ENCODE results near the gene SPEF1. TPM values are rescaled to one million over a fixed set of nuclear protein-coding genes. Genes with fewer than 3 reads are reported as not detected.
"Not testable (repeated sequence)": the region's sequence is repeated elsewhere in the genome, so short reads cannot be mapped to it uniquely, and the experiment has no call there.

Gene SPEF1
- not detected for total RNA-seq (2013)
- polyA plus RNA-seq (under 1 TPM in 1 of 3 donors, not detected in 2; 0.09 TPM), polyA minus RNA-seq (not detected in 2 replicates), total RNA-seq (0.06 to 0.69 (median 0.15) reads per million in 11 experiments)

DNA sequence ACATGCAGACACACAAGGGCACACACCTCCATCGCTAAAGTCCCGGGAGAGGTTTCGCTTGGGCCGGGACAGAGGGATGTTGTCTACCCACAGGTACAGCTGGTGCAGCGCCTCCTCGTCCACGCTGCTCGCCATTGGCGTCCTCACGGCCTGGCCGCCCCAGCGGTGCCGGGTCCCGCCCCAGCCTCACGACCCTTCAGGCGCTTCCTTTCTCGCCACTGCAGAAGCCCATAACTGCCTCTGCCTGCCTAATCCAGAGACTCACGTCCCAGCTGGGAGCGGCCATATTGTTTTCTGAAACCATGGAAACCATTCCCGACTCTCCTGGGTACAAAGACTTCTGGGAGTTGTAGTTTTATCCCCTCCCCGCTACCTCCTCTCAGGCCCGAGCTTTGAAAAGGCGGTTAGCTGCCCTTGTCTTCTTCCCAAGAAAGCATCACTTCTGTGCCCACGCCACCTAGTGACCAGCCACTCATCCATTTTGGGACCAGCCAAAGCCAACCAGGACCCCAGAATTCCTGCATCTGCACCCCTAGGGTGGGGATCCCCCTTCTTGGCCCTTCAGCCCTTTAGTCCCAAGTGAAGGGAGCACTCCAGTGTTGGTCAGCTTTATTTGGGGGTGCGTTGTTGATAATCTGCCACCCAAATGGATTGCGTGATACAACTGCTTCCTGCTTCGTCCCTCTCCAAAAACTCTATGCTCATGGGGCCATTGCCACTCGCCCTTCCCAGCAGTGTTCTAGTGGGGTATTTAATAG is at the start of gene SPEF1:
Gene SPEF1, minus strand, starts transcription at position 296 of the 758 bp plus-strand sequence. Its CDS starts 161 bp downstream, at position 135.
- peaks cover 9 to 17% of the 10 kb centered on the region in 2 donors for H3K36me3 Mint-ChIP-seq
- peaks cover 27 to 37% (median 28%) of the 10 kb centered on the region in 3 donors for H3K27me3 Mint-ChIP-seq (ENCODE audit: low read depth in 3 of 3)
- Histone ChIP-seq H3K27me3 (ENCODE audit: control insufficient read depth in 2 of 2, insufficient read depth in 2 of 2, low read length in 2 of 2) (peaks cover 17 to 23% of the 10 kb centered on the region in 2 donors), H3K4me3 (replicated peaks in 1 of 3; ENCODE audit: low read depth in 2 of 3, low read length in 3 of 3) (peak within 1 kb of the TSS in 2 of 3 experiments; percentile 9 to 67), H3K79me2 (ENCODE audit: insufficient read depth, low read length) (peaks cover 29% of the 10 kb centered on the region), H3K27ac (ENCODE audit: low read depth in 1 of 2, low read length in 2 of 2) (peak within 1 kb of the TSS in 1 of 2 donors; percentile 7), H4K20me1 (ENCODE audit: insufficient read depth, low read length) (peaks cover 55% of the 10 kb centered on the region), H3K4me2 (replicated peaks; ENCODE audit: extremely low read depth, low read length, poor library complexity, severe bottlenecking) (peak within 1 kb of the TSS; percentile 86), H3K9ac (ENCODE audit: insufficient read depth, low read length, poor library complexity, severe bottlenecking) (no peak within 1 kb of the TSS), H3K9me3 (replicated peaks in 1 of 2; ENCODE audit: control insufficient read depth in 1 of 2, insufficient read depth in 1 of 2, low read length in 2 of 2) (peaks cover 3 to 10% of the 10 kb centered on the region in 2 donors), H3K4me1 (ENCODE audit: control insufficient read depth in 1 of 2, insufficient read depth in 2 of 2, low read length in 2 of 2) (peaks cover 46 to 62% of the 10 kb centered on the region in 2 donors), H3K36me3 (replicated peaks in 1 of 2; ENCODE audit: control insufficient read depth in 1 of 2, insufficient read depth in 2 of 2, low read length in 2 of 2) (peaks cover 4 to 7% of the 10 kb centered on the region in 2 donors), H2AFZ (ENCODE audit: insufficient read depth, low read depth, low read length, poor library complexity, severe bottlenecking) (no peak within 1 kb of the TSS)
- DNase-seq = peak; percentile 79 to 87 (median 85)
- H3K9me3 Mint-ChIP-seq = peaks cover 0 to 9% (median 3%) of the 10 kb centered on the region in 7 donors
- peak within 1 kb of the TSS; percentile 54 to 67 for H3K4me3 Mint-ChIP-seq
- intact Hi-C loops (cut with micrococcal nuclease) = loop anchor here in 1 of 2 donors (10.0 kb wide), 1 partner anchor 63 kb away; the partner anchor contains the start of gene MAVS
- 4% methylated on average over 23 of the region's 28 CpGs for WGBS (ENCODE audit: insufficient coverage)
- peak within 1 kb of the TSS in 6 of 7 donors; percentile 17 to 87 (median 73) for H3K27ac Mint-ChIP-seq
- H3K4me1 Mint-ChIP-seq = peaks cover 61% of the 10 kb centered on the region
- no peak for TF ChIP-seq CTCF (IDR thresholded peaks at IDR 0.05)

DNA sequence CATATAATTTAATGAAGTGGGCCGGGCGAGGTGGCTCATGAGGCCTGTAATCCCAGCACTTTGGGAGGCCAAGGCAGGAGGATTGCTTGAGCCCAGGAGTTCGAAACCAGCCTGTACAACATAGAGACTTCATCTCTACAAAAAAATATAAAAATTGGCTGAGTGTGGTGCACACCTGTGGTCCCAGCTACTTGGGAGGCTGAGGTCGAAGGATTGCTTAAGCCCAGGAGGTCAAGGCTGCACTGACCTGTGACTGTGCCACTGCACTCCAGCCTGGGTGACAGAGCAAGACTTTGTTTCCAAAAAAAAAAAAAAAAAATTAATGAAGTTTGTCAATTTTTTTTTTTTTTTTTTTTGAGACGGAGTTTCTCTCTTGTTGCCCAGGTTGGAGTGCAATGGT is 48.6 kb upstream of the SPEF1 start:
- not testable (repeated sequence) for H3K4me1 Mint-ChIP-seq; DNase-seq; H3K9me3 ChIP-seq (replicated peaks in 1 of 2; ENCODE audit: control insufficient read depth in 1 of 2, insufficient read depth in 1 of 2, low read length in 2 of 2); H3K9ac ChIP-seq (ENCODE audit: insufficient read depth, low read length, poor library complexity, severe bottlenecking); H3K79me2 ChIP-seq (ENCODE audit: insufficient read depth, low read length); H3K4me1 ChIP-seq (ENCODE audit: control insufficient read depth in 1 of 2, insufficient read depth in 2 of 2, low read length in 2 of 2); H3K27me3 Mint-ChIP-seq (ENCODE audit: low read depth in 3 of 3); H3K4me3 Mint-ChIP-seq; H3K27ac Mint-ChIP-seq; H3K27me3 ChIP-seq (ENCODE audit: control insufficient read depth in 2 of 2, insufficient read depth in 2 of 2, low read length in 2 of 2); H3K4me3 ChIP-seq (replicated peaks in 1 of 3; ENCODE audit: low read depth in 2 of 3, low read length in 3 of 3); H3K27ac ChIP-seq (ENCODE audit: low read depth in 1 of 2, low read length in 2 of 2); H3K4me2 ChIP-seq (replicated peaks; ENCODE audit: extremely low read depth, low read length, poor library complexity, severe bottlenecking); H4K20me1 ChIP-seq (ENCODE audit: insufficient read depth, low read length); H3K9me3 Mint-ChIP-seq; H2AFZ ChIP-seq (ENCODE audit: insufficient read depth, low read depth, low read length, poor library complexity, severe bottlenecking)
- WGBS (ENCODE audit: insufficient coverage) = no CpG with 5 or more reads among the region's 5 CpGs
- H3K36me3 ChIP-seq (replicated peaks in 1 of 2; ENCODE audit: control insufficient read depth in 1 of 2, insufficient read depth in 2 of 2, low read length in 2 of 2) = peaks cover 17 to 36% of the 10 kb centered on the region in 2 donors
- peaks cover 28 to 43% of the 10 kb centered on the region in 2 donors for H3K36me3 Mint-ChIP-seq
- intact Hi-C loops (cut with micrococcal nuclease) = loop anchor here in 1 of 2 donors (10.0 kb wide), 1 partner anchor 65 kb away; the partner anchor contains the start of gene ADISSP
